Stimulated activated CD4-positive, alpha-beta T cell treated with anti-CD3 and anti-CD28 coated beads, Interleukin-12 subunit alpha, Interleukin-12 subunit beta, amount 100 ng/mL, for 24 hours (primary cell): ENCODE data around the gene WDFY2.
"Not testable (repeated sequence)": the region's sequence is repeated elsewhere in the genome, so short reads cannot be mapped to it uniquely, and the experiment has no call there.

Experiments
- DNase-seq, 2 experiments: peaks; one replicate each; pipeline ENCODE4 v3.0.0-alpha.2; 2020; ENCODE audit warnings: low read depth in 2 of 2

Gene WDFY2

DNA sequence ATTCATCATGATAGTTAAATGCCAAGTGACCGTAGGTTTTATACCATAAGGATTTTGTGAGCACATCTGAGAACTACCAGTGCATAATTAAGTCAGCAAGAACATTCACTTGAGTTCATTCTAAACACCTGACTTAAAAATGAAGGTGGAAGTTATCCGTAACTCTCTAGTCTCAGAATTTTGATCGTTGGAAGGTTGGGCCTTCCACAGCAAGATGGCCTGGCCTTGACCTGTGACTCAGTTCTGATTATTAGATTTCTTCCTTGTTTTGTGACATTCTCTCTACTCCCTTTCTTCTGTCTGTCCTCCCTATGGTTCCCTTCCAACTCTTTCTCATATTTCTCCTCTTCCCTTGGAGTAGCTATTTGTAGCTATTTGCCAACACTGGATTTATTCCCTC is 20.0 kb upstream of the WDFY2 start:
- no peak for DNase-seq

DNA sequence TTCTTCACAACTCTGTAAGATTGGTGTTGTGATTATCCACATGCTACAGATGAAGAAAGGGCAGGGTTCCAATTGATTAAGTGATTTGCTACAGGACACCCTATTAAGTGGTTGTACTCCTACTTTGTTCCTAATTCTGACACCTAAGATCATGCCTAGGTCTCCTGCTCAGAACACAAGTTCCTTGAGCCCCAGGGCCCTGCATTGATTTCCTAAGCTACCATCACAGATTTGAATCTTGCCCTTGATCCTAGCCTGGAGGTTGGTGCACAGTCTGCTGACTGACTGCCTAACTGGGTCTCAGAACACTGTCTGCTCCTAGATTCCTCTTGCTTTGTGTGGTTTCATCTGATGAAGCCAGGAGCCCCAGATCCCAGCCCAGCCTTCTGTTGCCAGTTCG is 19.6 kb upstream of the WDFY2 start:
- DNase-seq, result no peak

DNA sequence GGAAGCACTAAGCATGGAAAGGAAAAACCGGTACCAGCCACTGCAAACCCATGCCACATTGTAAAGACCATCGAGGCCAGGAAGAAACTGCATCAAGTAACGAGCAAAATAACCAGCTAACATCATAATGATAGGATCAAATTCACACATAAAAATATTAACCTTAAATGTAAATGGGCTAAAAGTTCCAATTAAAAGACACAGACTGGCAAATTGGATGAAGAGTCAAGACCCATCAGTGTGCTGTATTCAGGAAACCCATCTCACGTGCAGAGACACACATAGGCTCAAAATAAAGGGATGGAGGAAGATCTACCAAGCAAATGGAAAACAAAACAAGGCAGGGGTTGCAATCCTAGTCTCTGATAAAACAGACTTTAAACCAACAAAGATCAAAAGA is 15.3 kb upstream of the WDFY2 start:
- not testable (repeated sequence) for DNase-seq

DNA sequence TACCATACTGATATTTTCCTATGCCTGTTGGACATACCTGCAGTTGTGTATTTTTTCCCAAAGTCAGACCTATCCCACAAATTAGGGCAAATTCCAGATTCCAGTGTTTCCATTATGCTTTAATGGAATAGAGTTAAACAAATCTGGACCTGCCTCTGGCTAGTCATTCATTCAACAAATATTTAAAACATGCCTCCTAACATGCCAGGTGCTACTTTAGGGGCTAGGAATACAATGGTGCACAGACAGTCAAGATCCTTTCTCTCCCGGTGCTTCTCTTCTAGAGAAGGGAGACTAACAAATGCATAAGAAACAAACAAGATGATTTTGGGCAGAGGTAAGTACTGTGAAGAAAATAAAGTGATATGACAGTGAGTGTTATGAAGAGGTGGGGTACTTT is 7.5 kb upstream of the WDFY2 start:
- DNase-seq, result no peak

DNA sequence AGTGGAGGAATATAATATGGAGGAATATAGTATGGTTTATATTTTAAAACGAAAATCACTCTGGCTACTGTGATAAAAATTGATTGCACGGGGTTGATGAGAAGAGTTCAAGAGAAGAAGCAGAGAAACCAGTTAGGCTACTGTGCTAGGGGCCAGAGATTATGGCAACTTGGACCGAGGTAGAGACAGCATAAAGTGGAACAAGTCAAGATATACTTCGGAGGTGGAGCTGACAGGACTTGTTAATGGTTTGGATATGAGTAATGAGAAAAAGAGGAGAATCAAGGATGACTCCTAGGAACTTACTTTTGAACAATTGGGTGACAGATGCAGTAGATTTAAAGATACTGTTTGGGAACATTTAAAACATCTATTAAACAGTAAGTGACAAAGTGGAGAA is 6.6 kb upstream of the WDFY2 start:
- no peak for DNase-seq

DNA sequence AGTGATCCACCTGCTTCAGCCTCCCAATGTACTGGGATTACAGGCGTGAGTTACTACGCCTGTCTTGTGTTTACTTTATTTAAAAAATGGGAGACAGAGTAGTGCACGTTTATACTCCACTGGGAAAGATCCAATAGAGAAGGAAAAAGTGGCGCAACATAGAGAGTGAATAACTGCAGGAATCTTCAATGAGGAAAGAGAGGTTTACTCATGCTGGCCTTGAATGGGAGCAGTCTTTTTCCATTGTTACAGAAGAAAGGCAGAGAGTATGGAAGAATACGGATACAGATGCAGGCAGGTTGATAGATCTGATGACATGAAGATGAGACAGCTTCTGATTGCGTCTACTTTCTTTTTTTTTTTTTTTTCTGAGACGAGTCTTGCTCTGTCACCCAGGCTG is 4.6 kb upstream of the WDFY2 start:
- no peak for DNase-seq

DNA sequence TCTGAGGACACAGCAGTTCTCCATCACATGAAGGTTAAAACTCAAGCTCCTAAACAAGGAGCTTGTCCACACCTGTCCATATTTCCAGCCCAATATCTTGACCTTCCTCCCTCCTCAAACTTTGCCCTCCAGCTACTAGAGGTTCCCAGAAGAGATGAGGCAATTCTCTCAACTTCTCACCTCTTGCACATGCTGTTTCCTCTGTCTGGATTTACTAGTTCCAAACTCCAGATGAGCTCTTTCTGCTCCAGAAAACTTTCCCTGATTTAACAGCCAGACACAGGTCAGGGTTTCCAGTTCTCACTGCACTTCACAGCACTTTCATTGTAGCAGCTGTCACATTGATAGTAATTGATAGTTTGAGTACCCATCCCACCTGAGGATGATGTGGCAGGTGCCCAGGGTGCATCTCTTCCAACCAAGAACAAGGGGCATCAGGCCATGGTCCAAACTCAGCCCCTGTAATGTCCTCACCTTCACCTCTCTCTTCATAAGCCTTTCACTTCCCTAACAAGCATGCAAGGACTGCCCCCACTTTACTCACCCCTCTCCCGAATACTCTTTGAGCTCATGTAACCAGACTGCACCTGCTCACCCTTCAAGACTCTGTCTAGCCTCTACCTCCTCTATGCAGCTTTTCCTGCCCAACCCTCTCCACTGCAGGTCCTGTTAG is 3.0 kb upstream of the WDFY2 start:
- DNase-seq, result no peak

DNA sequence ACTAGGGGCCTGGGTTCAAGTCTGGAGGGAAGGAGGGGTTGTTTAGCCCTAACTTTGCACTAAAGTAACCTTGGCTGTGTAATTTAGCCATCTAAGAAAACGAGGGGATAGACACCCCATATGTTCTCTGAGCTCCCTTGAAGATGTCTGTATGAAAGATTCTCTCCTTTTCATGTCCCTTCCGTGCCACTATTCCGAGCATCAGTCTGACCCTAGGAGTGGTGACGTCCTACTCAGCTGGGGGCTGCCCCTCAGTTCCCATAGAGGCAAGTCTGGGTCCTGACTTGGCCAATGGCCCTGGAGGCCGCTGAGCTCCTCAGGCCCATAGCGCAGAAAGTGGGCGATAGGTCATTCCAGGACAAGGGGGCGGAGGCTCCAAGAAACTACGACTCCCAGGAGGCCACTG is 790 bp upstream of the WDFY2 start:
- DNase-seq, result no peak

DNA sequence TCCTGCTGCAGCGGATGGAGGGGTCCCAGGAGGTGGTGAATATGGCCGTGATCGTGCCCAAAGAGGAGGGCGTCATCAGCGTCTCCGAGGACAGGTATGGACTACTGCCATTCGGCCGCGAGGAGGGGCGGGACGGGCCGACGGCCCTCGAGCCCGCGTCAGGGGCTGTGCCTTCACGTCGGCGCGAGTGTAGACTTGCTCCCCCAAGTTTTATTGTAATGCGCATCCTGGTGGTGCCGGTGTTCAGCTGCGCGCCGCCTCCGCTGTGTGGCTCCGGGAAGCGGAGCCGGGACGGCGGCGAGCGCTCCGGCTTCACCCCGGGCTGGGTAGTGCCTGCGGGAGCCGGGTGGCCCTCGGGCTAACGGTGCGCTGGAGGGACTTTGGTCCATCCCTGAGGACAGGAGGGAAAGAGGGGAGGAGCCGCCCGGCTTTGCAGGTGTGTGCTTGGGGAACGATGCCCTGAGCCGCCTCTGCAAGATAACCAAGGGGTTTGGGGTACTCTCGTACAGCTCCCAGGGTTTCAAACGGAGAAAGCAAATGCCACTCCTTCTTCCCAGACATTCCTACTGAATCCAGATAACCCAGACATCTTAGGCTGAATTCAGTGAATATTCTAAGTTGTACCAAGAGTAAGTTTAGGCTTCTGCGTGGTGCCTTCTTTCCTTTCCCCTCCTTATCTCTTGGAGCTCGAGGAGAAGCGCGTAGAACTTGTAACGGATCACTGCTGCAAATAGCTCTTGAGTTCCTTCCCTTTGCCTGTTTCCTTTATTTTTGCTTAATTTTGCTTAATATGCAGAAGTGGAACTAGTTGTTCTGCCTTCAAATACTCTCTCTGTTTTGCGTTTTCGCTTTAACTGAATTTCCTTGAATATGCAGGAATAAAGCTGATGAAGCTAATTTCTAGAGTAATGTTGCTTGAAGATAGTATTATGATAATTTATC is 740 bp downstream of the WDFY2 start:
- DNase-seq, result peak; percentile 35 to 49

DNA sequence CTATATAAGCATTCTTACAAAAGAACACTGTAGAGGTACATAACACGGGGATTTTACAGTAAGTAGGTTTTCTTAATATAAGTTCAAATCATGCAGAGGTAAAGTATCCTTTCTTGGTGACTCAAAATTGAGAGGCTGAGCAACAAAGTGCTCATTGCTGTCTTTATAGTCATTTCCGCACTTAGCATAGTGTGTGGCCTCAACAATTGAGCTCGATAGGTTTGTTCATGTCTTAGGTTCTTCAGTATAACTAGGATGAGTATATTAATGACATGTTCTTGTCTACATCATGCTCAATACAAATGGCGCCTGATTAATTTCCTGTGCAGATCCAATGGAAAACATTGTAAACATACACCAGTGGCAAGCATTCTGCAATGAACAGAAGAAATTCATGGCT is 1.4 kb downstream of the WDFY2 start:
- no peak for DNase-seq

DNA sequence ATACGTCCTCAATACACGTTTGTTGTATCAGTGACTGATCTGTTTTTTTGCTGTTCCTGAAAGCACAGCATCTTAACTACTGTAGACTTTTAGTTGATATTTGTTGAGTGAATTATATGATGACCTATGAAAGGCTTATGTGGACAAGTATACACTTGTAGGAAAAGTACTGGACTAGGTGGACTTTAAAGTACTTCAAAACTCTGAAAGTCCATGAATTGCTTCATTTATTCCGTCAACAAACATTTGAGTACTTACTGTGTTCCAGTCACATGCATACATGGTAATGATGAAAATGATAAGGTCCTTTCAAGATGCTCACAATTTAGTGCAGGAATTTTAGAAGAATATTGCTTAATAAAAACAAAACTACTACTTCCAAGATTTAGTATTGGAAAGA is 3.1 kb downstream of the WDFY2 start:
- DNase-seq, result no peak

DNA sequence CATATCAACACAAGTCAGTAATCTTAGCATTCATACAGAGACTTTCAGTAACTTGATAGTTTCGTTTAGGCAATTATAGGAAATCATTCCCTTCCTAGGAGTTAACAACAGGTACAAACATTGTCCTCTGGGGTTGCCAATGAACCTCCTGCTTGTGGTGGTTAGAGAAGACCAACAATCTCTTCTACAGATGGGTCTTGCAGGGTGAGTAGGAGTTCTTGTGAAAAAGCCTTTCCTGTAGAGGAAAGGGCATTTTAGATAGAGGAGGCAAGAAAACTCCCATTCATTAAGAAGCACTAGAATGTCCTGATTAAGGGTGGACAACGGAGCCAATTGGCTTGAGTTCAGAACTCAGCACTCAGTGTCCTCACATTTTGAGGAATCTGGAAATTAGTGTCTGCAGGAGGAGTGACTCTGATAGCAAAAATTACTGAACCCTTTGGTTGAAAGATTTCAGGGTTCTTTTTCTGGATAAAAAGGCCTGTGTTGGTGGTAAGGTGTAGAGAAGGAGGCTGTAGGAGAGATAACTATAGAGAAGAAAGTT is 4.2 kb downstream of the WDFY2 start:
- no peak for DNase-seq

DNA sequence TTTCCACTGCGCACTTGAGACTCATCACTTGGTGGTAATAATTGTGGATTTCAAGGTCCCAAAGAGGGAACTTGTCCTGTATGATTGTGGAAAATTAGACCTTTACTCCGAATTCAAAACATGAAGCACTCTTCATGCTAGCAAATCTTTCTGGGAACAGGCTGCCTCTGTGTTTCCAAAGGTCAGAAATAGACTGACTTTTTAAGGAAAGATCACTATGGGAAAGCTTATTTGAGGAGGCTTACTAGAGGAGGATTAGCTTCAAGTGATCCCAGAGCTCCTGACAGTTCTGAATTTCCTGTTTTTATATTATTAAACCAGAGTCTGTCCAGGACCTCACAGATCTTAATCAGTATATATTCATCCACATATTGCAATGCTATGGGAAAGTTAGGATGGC is 5.5 kb downstream of the WDFY2 start:
- DNase-seq, result no peak

DNA sequence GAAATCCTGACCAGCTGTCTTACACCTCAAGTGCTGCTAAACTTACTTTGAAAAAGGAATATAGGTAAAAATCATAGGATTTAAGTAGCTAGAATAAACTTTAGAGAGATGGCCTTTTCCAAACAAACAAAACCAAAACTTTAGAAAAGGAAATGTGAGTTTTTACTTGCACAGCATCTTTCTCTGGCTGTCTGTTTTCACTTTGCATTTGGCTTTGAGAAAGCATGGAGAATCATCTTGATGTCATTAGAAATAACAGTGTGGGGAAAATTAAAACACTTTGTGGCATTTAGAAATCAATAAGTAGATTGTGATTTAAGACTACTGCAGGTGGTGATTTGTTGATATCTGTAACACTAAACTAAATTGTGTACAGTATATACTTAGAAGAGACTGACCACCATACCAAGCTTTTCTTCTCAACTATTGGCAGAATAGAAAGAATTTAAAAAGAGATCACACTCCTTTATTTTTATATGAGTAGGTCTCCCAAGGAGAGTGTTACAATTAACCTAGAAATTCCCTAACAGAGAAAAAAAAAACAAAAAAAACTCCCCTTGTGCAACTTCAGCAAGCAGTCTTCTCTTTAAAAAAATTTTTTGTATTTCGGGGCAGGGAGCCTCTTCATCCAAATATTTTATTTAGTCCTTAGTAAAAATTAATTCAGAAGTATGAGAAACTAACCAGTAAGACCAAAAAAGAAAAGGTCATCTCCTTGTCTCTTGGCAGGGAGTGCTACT is 6.1 kb downstream of the WDFY2 start:
- DNase-seq, result no peak

DNA sequence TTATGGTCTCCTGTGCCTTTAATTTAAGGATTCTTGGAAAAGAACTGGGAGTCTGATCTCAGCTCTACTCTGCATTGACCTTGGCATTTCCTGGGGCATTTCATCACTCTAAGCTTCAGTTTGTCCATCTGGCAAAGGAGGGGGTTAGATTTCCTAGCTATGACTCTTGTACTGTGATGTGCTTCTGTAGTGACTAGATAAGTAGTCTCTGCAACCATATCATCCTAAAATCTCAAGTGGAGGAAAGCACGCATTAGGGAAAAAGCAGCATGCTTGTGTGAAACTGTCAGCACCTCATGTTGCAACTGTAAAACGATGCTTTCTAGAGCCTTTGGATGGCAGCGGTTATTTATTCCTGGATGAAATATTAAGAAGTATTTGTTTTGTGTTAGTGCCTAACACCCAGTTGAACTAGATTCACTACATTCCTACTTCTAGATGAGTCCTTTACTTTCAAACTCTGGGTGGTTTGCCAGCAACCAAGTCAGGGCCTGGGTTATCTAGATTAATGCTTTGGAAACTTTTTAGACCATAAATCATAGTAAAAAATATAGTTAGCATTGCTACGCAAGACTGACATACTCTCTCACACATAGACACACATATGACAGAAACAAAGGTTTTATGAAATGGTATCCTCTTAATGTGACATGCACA is 6.8 kb downstream of the WDFY2 start:
- DNase-seq, result no peak

DNA sequence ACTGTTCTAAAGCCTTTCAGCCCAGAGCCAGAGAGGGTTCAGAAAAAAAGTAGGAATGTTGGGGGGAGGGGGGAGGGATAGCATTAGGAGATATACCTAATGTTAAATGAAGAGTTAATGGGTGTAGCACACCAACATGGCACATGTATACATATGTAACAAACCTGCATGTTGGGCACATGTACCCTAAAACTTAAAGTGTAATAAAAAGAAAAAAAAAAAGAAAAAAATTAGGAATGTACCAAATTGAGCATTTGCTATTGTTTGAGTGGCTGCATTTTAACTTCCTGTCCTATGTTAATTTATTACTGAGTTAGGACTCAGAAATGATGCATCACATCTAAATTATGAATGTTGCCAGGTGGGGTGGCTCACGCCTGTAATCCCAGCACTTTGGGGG is 7.7 kb downstream of the WDFY2 start:
- not testable (repeated sequence) for DNase-seq

DNA sequence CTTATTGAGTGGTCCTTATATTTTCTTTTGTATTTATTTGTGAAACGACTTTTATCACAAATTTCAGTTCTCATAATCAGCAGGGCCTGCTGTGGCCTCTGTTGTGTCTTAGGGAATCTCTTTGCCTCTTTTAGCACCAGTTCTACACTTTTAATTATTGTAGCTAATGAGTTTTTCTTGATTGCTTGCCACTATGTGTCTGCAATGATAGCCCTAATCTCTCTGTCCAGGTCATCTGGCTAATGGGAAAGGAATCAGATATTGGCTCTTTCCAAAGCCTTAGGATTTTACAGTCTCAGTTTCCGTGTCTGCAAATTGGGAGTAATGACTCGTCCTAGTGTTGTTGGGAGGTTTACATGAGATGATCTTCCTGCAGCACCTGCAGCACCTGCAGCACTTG is 10.2 kb downstream of the WDFY2 start:
- DNase-seq, result no peak

DNA sequence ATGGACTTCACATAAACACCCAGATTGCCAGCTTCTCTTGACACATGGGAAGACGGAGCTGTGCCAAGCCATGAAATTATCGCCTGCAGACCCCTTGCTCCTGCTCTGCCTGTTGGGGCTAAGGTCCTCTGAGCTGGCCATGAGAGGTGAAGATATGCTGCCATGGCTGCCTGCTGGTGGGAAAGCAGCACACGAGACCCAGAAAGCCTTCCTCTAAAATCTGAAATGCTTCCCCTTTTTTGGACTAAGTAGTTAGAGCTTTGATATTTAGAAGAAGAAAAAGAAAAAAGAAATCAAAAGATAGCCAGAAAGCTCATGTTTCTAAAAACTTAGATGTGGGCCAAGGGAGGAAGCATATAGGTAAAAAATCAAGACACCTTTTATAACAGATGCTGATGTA is 11.2 kb downstream of the WDFY2 start:
- no peak for DNase-seq

DNA sequence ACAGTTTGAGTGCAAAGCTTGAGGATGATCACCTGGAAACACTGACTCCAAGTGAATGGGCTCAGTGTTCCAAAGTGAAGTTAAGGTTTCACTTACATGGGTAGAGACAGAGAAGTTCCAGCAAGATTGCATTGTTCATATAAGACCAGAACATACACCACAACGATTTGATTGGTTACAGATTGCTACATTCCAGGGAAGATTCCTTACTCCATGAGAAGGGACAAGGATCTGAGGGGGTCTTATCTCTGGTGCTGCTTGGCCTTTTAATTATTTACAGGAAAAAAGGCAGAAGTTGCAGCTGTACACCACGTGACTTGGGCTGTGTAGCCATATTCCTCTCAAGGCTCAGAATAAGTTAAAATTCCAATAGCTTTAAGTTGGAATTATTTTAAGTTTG is 12.3 kb downstream of the WDFY2 start:
- no peak for DNase-seq

DNA sequence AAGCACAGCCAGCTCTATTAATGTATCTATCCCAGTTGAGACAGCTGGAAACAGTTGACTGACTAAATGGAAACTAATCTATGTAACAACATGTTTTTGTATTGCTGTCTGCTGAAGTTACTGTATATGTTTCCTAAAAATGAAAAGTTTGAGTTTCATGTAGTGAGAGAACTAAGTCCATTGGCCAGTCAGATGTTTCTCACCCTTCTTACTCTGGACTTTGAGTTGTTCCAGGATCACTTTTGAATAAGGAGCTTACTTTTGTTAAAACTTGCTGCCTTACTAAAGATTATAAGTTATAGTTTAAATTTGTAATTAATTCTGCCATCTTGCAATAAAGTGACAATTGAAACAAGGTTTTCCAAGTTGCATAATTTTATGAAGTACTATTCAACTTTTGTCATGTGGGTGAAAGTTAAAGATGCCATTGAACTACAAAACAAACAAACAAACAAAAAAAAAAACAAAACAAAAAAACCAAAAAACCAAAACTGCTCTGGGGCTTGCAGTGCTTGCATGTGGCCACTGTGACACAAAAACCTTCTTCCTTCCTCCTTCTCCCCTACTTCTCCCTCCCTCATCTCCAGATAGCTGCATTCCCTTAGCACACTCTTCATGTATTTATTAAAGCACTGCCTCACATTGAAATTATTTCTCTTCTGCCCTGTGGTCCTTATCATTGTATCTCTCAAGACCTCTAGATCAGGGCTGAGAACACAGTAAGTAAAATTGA is 15.3 kb downstream of the WDFY2 start:
- DNase-seq, result no peak

DNA sequence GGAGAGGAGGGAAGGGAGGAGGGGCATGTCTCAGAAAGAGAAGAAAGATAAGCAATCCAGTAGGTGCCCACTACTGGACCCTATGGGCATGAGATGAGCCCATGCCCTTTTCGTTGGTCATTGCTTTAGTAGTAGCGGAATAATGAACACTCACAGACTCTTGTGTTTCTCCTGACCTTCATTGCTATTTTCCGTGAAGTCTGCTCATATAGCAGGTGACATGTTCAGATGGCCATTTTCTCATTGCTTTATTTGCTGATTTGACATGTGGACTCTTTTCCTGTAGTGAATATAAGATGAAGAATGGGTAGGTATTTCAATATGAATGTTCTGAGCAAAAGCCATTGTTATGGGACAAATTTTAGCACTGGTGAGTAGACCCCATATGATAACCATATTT is 16.4 kb downstream of the WDFY2 start:
- DNase-seq, result no peak
